Prostate gland (tissue), 2 donors: ENCODE data around the gene SUN2.

Source experiments
- POLR2A ChIP-seq: fragments of 450-650 bp; IDR thresholded peaks from one replicate; pipeline ENCODE4 v1.6.1; 2016; ENCODE audit warnings: antibody characterized with exemption, mild to moderate bottlenecking
- TF ChIP-seq, protein P1 (sequence below), 4 experiments: fragments of 200-600 bp in 2 of 4; fragments of 450-650 bp in 2 of 4; sonication (generic) in 2 of 4; IDR thresholded peaks; 1 replicate in 3 of 4; 2 replicates in 1 of 4; pipeline ENCODE4 v1.5.1; 2016 to 2019; ENCODE audit warnings: antibody characterized with exemption in 4 of 4, mild to moderate bottlenecking in 2 of 4, moderate library complexity in 2 of 4

GRCh38 chr22:38750104-38750503, 5.7 kb downstream of the SUN2 start:
- TF ChIP-seq, protein P1, sequence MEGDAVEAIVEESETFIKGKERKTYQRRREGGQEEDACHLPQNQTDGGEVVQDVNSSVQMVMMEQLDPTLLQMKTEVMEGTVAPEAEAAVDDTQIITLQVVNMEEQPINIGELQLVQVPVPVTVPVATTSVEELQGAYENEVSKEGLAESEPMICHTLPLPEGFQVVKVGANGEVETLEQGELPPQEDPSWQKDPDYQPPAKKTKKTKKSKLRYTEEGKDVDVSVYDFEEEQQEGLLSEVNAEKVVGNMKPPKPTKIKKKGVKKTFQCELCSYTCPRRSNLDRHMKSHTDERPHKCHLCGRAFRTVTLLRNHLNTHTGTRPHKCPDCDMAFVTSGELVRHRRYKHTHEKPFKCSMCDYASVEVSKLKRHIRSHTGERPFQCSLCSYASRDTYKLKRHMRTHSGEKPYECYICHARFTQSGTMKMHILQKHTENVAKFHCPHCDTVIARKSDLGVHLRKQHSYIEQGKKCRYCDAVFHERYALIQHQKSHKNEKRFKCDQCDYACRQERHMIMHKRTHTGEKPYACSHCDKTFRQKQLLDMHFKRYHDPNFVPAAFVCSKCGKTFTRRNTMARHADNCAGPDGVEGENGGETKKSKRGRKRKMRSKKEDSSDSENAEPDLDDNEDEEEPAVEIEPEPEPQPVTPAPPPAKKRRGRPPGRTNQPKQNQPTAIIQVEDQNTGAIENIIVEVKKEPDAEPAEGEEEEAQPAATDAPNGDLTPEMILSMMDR (IDR thresholded peaks at IDR 0.05), result no peak
- TF ChIP-seq POLR2A, result no peak
